ENCODE results near the gene RFX5.

Gene RFX5

GRCh38 chr1:151327223-151327902 is 19.7 kb downstream of the RFX5 start, which contains the start of gene PI4KB (continued):
- TF ChIP-seq ZBTB20 (tag by site-specific recombination; IDR thresholded peaks at IDR 0.05) = peak; percentile 90; the same call in 1 of the 2 replicates
- TF ChIP-seq ZNF707 (tag by site-specific recombination; IDR thresholded peaks at IDR 0.05) = no peak
- TF ChIP-seq ZNF596 (tag by site-specific recombination; IDR thresholded peaks at IDR 0.05) = no peak
- peak; percentile 100 for TF ChIP-seq IKZF3 (tag by site-specific recombination; IDR thresholded peaks at IDR 0.05)
- 0 out of 2 replicates have a peak, but pooled peaks have one; percentile 2 for TF ChIP-seq ZFHX2 (tag by site-specific recombination; conservative IDR thresholded peaks at IDR 0.05)
- TF ChIP-seq KLF9 (tag by site-specific recombination; IDR thresholded peaks at IDR 0.05; ENCODE audit: low read depth) = no peak; the same call in 1 of the 2 replicates
- no peak for TF ChIP-seq KLF1 (tag by site-specific recombination; IDR thresholded peaks at IDR 0.05)
- TF ChIP-seq ZNF513 (tag by site-specific recombination; IDR thresholded peaks at IDR 0.05) = peak; percentile 44; the same call in 1 of the 2 replicates
- TF ChIP-seq ZNF394 (tag by site-specific recombination; IDR thresholded peaks at IDR 0.05; ENCODE audit: borderline replicate concordance) = peak; percentile 5; the same call in 1 of the 2 replicates
- 0 out of 2 replicates have a peak, but pooled peaks have one; percentile 10 for TF ChIP-seq TRIM28 (IDR thresholded peaks at IDR 0.05; ENCODE audit: borderline replicate concordance, low read length)
- TF ChIP-seq ZNF623 (tag by site-specific recombination; IDR thresholded peaks at IDR 0.05) = peak; percentile 21; the same call in 1 of the 2 replicates
- no peak for TF ChIP-seq ZNF23 (tag by site-specific recombination; IDR thresholded peaks at IDR 0.05; ENCODE audit: borderline replicate concordance)
- TF ChIP-seq ZNF423 (tag by site-specific recombination; IDR thresholded peaks at IDR 0.05) = no peak
- TF ChIP-seq ELK4 (IDR thresholded peaks at IDR 0.05; ENCODE audit: borderline replicate concordance, low read depth, low read length) = no peak
- TF ChIP-seq ZNF843 (tag by site-specific recombination; IDR thresholded peaks at IDR 0.05) = no peak; the same call in 1 of the 2 replicates
- TF ChIP-seq SP3 (tag by site-specific recombination; IDR thresholded peaks at IDR 0.05) = peak; percentile 84
- TF ChIP-seq, protein P1, sequence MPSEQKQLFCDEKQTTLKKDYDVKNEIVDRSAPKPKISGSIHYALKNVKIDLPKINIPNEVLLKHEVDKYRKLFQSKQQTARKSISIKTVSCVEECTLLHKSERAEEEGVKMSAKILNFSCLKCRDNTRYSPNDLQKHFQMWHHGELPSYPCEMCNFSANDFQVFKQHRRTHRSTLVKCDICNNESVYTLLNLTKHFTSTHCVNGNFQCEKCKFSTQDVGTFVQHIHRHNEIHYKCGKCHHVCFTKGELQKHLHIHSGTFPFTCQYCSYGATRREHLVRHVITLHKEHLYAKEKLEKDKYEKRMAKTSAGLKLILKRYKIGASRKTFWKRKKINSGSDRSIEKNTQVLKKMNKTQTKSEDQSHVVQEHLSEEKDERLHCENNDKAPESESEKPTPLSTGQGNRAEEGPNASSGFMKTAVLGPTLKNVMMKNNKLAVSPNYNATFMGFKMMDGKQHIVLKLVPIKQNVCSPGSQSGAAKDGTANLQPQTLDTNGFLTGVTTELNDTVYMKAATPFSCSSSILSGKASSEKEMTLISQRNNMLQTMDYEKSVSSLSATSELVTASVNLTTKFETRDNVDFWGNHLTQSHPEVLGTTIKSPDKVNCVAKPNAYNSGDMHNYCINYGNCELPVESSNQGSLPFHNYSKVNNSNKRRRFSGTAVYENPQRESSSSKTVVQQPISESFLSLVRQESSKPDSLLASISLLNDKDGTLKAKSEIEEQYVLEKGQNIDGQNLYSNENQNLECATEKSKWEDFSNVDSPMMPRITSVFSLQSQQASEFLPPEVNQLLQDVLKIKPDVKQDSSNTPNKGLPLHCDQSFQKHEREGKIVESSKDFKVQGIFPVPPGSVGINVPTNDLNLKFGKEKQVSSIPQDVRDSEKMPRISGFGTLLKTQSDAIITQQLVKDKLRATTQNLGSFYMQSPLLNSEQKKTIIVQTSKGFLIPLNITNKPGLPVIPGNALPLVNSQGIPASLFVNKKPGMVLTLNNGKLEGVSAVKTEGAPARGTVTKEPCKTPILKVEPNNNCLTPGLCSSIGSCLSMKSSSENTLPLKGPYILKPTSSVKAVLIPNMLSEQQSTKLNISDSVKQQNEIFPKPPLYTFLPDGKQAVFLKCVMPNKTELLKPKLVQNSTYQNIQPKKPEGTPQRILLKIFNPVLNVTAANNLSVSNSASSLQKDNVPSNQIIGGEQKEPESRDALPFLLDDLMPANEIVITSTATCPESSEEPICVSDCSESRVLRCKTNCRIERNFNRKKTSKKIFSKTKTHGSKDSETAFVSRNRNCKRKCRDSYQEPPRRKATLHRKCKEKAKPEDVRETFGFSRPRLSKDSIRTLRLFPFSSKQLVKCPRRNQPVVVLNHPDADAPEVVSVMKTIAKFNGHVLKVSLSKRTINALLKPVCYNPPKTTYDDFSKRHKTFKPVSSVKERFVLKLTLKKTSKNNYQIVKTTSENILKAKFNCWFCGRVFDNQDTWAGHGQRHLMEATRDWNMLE (tag by site-specific recombination; conservative IDR thresholded peaks at IDR 0.05; ENCODE audit: low read depth) = peak; percentile 47; the same call in 1 of the 2 replicates
- TF ChIP-seq ZNF16 (tag by site-specific recombination; IDR thresholded peaks at IDR 0.05; ENCODE audit: low read depth) = no peak
- no peak for TF ChIP-seq HIC1 (tag by site-specific recombination; IDR thresholded peaks at IDR 0.05)
- TF ChIP-seq KLF10 (tag by site-specific recombination; IDR thresholded peaks at IDR 0.05) = peak; percentile 54; the same call in 1 of the 2 replicates
- TF ChIP-seq, protein P2, sequence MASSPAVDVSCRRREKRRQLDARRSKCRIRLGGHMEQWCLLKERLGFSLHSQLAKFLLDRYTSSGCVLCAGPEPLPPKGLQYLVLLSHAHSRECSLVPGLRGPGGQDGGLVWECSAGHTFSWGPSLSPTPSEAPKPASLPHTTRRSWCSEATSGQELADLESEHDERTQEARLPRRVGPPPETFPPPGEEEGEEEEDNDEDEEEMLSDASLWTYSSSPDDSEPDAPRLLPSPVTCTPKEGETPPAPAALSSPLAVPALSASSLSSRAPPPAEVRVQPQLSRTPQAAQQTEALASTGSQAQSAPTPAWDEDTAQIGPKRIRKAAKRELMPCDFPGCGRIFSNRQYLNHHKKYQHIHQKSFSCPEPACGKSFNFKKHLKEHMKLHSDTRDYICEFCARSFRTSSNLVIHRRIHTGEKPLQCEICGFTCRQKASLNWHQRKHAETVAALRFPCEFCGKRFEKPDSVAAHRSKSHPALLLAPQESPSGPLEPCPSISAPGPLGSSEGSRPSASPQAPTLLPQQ (tag by site-specific recombination; IDR thresholded peaks at IDR 0.05) = peak; percentile 32
- 0 out of 2 replicates have a peak, but pooled peaks have one; percentile 10 for TF ChIP-seq KLF8 (tag by site-specific recombination; IDR thresholded peaks at IDR 0.05)
- TF ChIP-seq ZSCAN23 (tag by site-specific recombination; IDR thresholded peaks at IDR 0.05) = no peak
- peak; percentile 100 for TF ChIP-seq ZNF335 (tag by site-specific recombination; conservative IDR thresholded peaks at IDR 0.05)
- no peak for TF ChIP-seq SETDB1 (IDR thresholded peaks at IDR 0.05; ENCODE audit: insufficient read length, low read length)
